Left ventricle myocardium inferior (tissue), 1 donor: ENCODE measurements around the gene MKLN1. TPM values are rescaled to one million over a fixed set of nuclear protein-coding genes. Genes with fewer than 3 reads are reported as not detected.
A peak's percentile ranks its signal among the peaks of the same experiment; 100 is the strongest.

ENCODE experiments used
- DNase-seq: peaks from one replicate; pipeline ENCODE4 v3.0.0-alpha.2; 2020
- H3K27ac ChIP-seq: fragments of 200-600 bp; replicated peaks from 2 replicates; pipeline ENCODE4 v1.8.0; 2021
- H3K27me3 ChIP-seq: fragments of 200-600 bp; 2 replicates; pipeline ENCODE4 v1.8.0; 2021; ENCODE audit warnings: low read depth
- H3K36me3 ChIP-seq: fragments of 200-600 bp; 2 replicates; pipeline ENCODE4 v1.8.0; 2021
- H3K4me1 ChIP-seq: fragments of 200-600 bp; 2 replicates; pipeline ENCODE4 v1.8.0; 2021
- H3K4me3 ChIP-seq: fragments of 200-600 bp; 2 replicates; pipeline ENCODE4 v1.8.0; 2021; ENCODE audit warnings: mild to moderate bottlenecking, moderate library complexity
- H3K9me3 ChIP-seq: fragments of 200-600 bp; replicated peaks from 2 replicates; pipeline ENCODE4 v1.8.0; 2021
- intact Hi-C: fragments of 100-400 bp; cut with micrococcal nuclease; formaldehyde crosslinking; loops from one replicate; pipeline ENCODE4 v1.11.0; 2022
- total RNA-seq: library from RNA; stranded (reverse); fragmentation: NEBNext Ultra II Directional; extraction: Animal tissue kit (Norgen Biotek cat#: 25700); gene quantifications from one replicate; pipeline ENCODE4 v1.2.1, GENCODE V29; 2021
- TF ChIP-seq, protein P1 (sequence below): fragments of 200-600 bp; IDR thresholded peaks from 2 replicates; pipeline ENCODE4 v1.8.0; 2021; ENCODE audit warnings: antibody characterized with exemption, mild to moderate bottlenecking, borderline replicate concordance
- donor health status: DM: no; HTN: yes; CAD: no; lungs with severe emphysema.

MKLN1 gene
- total RNA-seq, 1 donor from 2014 or later: 42.2 TPM

DNA sequence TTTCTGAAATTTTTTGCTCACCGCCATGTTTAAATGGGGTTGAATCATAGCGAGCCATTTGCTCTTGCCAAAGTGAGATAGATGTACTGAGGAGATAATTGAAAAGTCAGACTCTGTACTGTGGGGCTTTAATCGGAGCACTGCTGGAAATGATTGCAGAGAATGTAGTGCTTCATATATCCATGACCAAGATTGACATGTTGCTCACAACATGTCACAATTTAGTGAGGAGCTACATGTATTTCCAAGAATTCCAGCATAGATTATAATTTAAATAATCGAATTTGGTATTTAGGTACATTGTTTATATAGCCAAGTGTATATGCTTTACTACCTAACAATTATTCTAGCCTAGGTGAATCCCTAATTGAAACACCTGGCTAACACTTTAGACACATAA lies 162.2 kb downstream of the MKLN1 start:
- Histone ChIP-seq H3K9me3 (no peaks in the 10 kb centered on the region), H3K4me3 (no peak overlapping the region), H3K27me3 (no peaks in the 10 kb centered on the region), H3K27ac (no peak overlapping the region), H3K36me3 (no peaks in the 10 kb centered on the region), H3K4me1 (peaks cover 15% of the 10 kb centered on the region)
- intact Hi-C loops: no loop called here
- no peak for DNase-seq
- TF ChIP-seq, protein P1, sequence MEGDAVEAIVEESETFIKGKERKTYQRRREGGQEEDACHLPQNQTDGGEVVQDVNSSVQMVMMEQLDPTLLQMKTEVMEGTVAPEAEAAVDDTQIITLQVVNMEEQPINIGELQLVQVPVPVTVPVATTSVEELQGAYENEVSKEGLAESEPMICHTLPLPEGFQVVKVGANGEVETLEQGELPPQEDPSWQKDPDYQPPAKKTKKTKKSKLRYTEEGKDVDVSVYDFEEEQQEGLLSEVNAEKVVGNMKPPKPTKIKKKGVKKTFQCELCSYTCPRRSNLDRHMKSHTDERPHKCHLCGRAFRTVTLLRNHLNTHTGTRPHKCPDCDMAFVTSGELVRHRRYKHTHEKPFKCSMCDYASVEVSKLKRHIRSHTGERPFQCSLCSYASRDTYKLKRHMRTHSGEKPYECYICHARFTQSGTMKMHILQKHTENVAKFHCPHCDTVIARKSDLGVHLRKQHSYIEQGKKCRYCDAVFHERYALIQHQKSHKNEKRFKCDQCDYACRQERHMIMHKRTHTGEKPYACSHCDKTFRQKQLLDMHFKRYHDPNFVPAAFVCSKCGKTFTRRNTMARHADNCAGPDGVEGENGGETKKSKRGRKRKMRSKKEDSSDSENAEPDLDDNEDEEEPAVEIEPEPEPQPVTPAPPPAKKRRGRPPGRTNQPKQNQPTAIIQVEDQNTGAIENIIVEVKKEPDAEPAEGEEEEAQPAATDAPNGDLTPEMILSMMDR: no peak

DNA sequence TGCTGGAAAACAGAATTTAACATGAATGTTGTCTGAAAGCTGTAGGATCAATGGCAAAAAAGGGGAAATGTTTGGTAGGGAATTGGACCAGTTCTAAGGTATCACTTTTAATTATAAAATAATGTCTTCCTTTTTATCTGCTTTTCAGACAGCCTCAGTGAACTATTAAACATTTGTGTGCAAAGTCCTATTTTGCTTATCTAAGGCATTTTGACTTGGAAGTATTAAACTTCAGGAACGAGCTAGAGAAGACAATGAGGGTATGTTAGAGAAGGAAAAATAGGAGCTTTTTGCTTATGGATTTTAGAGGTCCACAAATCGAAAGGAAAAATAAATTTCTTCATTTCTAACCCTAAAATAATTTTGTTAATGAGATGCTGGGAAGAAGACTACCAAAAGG lies 165.4 kb downstream of the MKLN1 start:
- H3K4me1 ChIP-seq: peaks cover 15% of the 10 kb centered on the region
- TF ChIP-seq, protein P1: no peak
- peaks cover 6% of the 10 kb centered on the region for H3K36me3 ChIP-seq
- no peak overlapping the region for H3K27ac ChIP-seq
- no peak overlapping the region for H3K4me3 ChIP-seq
- H3K9me3 ChIP-seq: no peaks in the 10 kb centered on the region
- H3K27me3 ChIP-seq: no peaks in the 10 kb centered on the region
- no peak for DNase-seq
- intact Hi-C loops: no loop called here

DNA sequence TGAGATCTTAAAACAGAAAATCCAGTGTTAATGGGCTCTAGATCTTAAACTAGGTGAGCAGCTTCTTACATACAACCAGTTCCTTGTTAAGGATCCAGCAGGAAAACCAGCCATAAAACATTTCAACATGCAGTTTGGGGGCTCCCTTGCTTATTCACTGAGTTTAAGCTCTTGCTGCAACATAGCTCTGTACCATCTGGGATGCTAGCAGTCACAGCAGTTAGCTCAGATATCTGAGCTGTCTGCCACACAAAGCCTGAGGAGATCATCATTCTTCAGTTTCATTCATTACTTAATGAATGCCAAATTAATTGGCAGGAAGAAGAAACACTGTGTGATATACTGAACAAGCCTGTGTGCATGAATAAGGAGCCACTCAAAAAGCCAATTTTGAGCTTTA lies 165.9 kb downstream of the MKLN1 start:
- H3K27ac ChIP-seq: no peak overlapping the region
- TF ChIP-seq, protein P1: no peak
- intact Hi-C loops: no loop called here

DNA sequence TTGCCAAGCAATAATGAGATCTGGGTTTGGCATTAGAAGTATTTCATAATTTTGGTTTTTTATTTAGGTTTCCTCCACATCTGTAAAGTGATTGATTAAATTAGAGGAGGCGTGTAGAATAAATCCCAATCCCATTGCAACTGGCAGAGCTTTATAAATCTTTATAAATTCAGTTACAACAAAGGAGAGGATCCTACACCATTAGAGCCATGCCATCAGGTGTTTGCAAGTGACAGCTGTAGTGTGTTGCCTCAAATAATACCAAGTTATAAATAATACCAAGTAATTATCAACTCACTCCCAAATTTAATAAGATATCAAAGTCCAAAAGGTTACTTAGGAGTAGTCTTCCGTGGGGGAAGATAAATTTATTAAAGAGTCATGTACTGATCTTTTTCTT lies 166.5 kb downstream of the MKLN1 start:
- Histone ChIP-seq H3K27ac (no peak overlapping the region), H3K36me3 (peaks cover 9% of the 10 kb centered on the region), H3K4me3 (no peak overlapping the region), H3K27me3 (no peaks in the 10 kb centered on the region), H3K9me3 (no peaks in the 10 kb centered on the region), H3K4me1 (peaks cover 20% of the 10 kb centered on the region)
- intact Hi-C loops: no loop called here
- TF ChIP-seq, protein P1: no peak
- DNase-seq: no peak

More for the DNA sequence above, 165.9 kb downstream of the MKLN1 start:
- H3K4me3 ChIP-seq: no peak overlapping the region
- peaks cover 20% of the 10 kb centered on the region for H3K4me1 ChIP-seq
- H3K36me3 ChIP-seq: peaks cover 6% of the 10 kb centered on the region
- no peaks in the 10 kb centered on the region for H3K27me3 ChIP-seq
- DNase-seq: no peak
- no peaks in the 10 kb centered on the region for H3K9me3 ChIP-seq

DNA sequence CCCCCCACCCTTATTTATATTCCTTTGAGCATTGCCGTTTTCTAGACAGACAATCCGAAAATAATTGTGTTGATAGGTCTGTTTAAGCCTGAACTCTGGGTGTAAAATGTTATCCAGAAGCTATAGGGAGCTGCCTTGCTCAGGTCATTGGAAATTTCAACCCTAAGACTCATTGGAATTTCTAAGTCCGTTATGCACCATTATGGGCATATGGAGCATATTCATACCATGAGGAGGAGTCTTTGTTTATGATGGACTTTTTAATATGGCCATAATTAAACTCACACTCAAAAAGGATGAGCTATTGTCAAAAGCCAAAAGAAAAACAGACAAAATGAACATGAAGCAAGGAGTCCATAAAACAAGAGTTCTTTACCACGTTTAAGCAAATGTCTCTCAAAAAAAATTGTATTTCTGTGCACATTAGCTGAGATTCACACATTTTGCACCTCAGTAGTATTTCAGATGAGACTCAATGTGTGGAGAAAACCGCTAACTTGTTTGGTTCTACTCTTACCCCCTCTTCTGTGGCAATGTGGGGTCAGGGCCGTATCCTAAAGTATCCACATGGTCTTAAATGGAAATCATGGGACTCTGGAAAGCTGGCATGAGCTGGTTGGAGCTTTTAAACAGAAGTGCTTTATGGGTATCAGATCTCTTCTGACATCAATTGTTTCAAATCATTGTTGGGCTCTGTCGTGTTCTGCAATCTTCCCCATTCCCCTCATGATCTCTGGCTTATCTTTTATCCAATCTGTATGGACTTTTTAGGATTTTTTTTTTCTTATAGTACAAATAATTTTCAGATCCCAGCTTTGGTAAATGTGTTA lies 168.2 kb downstream of the MKLN1 start:
- Histone ChIP-seq H3K27ac (peak overlapping the region; percentile 60), H3K27me3 (no peaks in the 10 kb centered on the region), H3K4me3 (no peak overlapping the region), H3K9me3 (no peaks in the 10 kb centered on the region), H3K4me1 (peaks cover 20% of the 10 kb centered on the region), H3K36me3 (peaks cover 20% of the 10 kb centered on the region)
- intact Hi-C loops: no loop called here
- TF ChIP-seq, protein P1: no peak
- DNase-seq: no peak
